GM12892 (cell line): Measurements from ENCODE around the gene EXOSC3. TPM values are rescaled to one million over a fixed set of nuclear protein-coding genes. Genes with fewer than 3 reads are reported as not detected.
"Not testable (repeated sequence)": the region's sequence is repeated elsewhere in the genome, so short reads cannot be mapped to it uniquely, and the experiment has no call there.

Experiments used
- DNase-seq: peaks from one replicate; pipeline ENCODE4 v3.0.0; 2011; ENCODE audit not compliant: insufficient read length
- FAIRE-seq: peaks from 2 replicates; lab custom pipeline; 2011; peaks lifted over from hg19 to GRCh38; lab: Jason Lieb, UNC
- POLR2A ChIP-seq: IDR thresholded peaks from 2 replicates; pipeline ENCODE4 v1.6.1; 2011; ENCODE audit warnings: low read depth, low read length, control low read depth
- POLR2AphosphoS5 ChIP-seq: IDR thresholded peaks from 2 replicates; pipeline ENCODE4 v1.6.1; 2011; ENCODE audit warnings: low read depth, low read length, control low read depth
- TAF1 ChIP-seq: IDR thresholded peaks from 2 replicates; pipeline ENCODE4 v1.6.1; 2011; ENCODE audit warnings: low read depth, mild to moderate bottlenecking, control low read depth, low read length, borderline replicate concordance
- polyA plus RNA-seq: library from polyadenylated mRNA; unstranded; fragments of >200 nt; gene quantifications from one replicate; pipeline ENCODE4 v1.2.1, GENCODE V29; 2012; ENCODE audit warnings: missing spikeins, inconsistent platforms; ENCODE audit not compliant: missing spikeins

The EXOSC3 gene
- polyA plus RNA-seq, result 44.3 TPM

- DNase-seq, result peak; percentile 70
- TF ChIP-seq POLR2AphosphoS5, result peak; percentile 97
- peak; percentile 98 for TF ChIP-seq POLR2A
- peak; percentile 88 for TF ChIP-seq TAF1
- peak; percentile 98 for FAIRE-seq
These were observed at the start of gene EXOSC3 for GRCh38 chr9:37784616-37785483. Gene EXOSC3, minus strand, starts transcription at chr9:37785064. Its CDS starts 20 bp downstream, at chr9:37785044.

- no peak for FAIRE-seq
- TF ChIP-seq POLR2AphosphoS5, result no peak
- no peak for TF ChIP-seq TAF1
- TF ChIP-seq POLR2A, result no peak
- no peak for DNase-seq
These were observed 42.8 kb upstream of the EXOSC3 start for GRCh38 chr9:37827483-37828165.

GRCh38 chr9:37825174-37825573 lies 40.3 kb upstream of the EXOSC3 start:
- not testable (repeated sequence) for DNase-seq
- FAIRE-seq, result peak; percentile 9

- no peak for FAIRE-seq
- TF ChIP-seq POLR2AphosphoS5 (no peak), TAF1 (no peak), POLR2A (no peak)
- DNase-seq, result peak; percentile 19
These were observed 35.3 kb upstream of the EXOSC3 start for GRCh38 chr9:37820142-37820541.

GRCh38 chr9:37818849-37819248 lies 34.0 kb upstream of the EXOSC3 start:
- FAIRE-seq, result no peak
- DNase-seq, result no peak
- no peak for TF ChIP-seq POLR2A
- TF ChIP-seq TAF1, result no peak
- TF ChIP-seq POLR2AphosphoS5, result no peak

GRCh38 chr9:37812773-37813379 lies 28.0 kb upstream of the EXOSC3 start:
- FAIRE-seq, result no peak
- TF ChIP-seq TAF1, result no peak
- no peak for TF ChIP-seq POLR2AphosphoS5
- no peak for TF ChIP-seq POLR2A
- DNase-seq, result no peak

- FAIRE-seq (no peak), DNase-seq (no peak)
- no peak for TF ChIP-seq POLR2AphosphoS5
- TF ChIP-seq TAF1, result no peak
- no peak for TF ChIP-seq POLR2A
These were observed 27.1 kb upstream of the EXOSC3 start for GRCh38 chr9:37811906-37812476.

- FAIRE-seq, DNase-seq: not testable (repeated sequence)
These were observed 24.8 kb upstream of the EXOSC3 start for GRCh38 chr9:37809676-37810075.

GRCh38 chr9:37806271-37806670 lies 21.4 kb upstream of the EXOSC3 start:
- FAIRE-seq (no peak), DNase-seq (no peak)
- no peak for TF ChIP-seq POLR2A

- no peak for TF ChIP-seq POLR2AphosphoS5
- no peak for TF ChIP-seq TAF1
- no peak for TF ChIP-seq POLR2A
- DNase-seq, result no peak
- no peak for FAIRE-seq
These were observed 17.3 kb upstream of the EXOSC3 start for GRCh38 chr9:37801959-37802711.

GRCh38 chr9:37801287-37801850 lies 16.5 kb upstream of the EXOSC3 start:
- FAIRE-seq (no peak), DNase-seq (no peak)
- TF ChIP-seq POLR2AphosphoS5 (no peak), TAF1 (no peak), POLR2A (no peak)
